ENCODE data around the gene SLC16A2. TPM values are rescaled to one million over a fixed set of nuclear protein-coding genes. Genes with fewer than 3 reads are reported as not detected.

The SLC16A2 gene
- polyA plus RNA-seq, 1 of the 3 experiments (the other 2 are of a cell fraction) = 10.9 TPM

DNA sequence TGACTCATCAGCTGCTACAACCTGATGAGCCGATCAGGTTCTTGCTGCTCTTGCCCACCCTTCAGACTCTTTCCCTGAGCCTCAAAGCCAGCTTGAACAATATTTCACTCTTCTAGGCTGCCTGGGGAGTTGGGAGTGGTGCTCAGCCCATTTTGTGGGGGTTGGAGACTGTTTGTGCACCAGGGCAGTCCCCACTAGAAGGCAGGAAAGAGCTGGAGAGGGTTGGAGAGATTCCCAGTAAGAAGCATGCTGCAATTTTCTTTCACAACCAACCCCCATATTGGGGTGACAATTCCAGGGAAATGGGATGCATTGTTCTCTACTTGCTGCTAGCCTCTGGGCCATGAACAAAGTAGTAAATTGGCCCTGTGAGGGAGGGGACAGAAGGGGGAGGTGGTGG, 44.1 kb downstream of the SLC16A2 start:
- Histone ChIP-seq H3K4me2 (no peak overlapping the region), H3K4me3 (ENCODE audit: low read depth in 2 of 2, low read length in 1 of 2) (no peak overlapping the region), H2AFZ (ENCODE audit: low read depth) (no peak overlapping the region), H3K36me3 (replicated peaks in 1 of 2; ENCODE audit: control insufficient read depth in 1 of 2, insufficient read depth in 2 of 2, low read length in 1 of 2) (no peaks in the 10 kb centered on the region), H4K20me1 (ENCODE audit: insufficient read depth) (no peaks in the 10 kb centered on the region), H3F3A (replicated peaks; ENCODE audit: insufficient read depth) (no peaks in the 10 kb centered on the region), H3K9ac (no peak overlapping the region), H3K79me2 (ENCODE audit: insufficient read depth) (no peaks in the 10 kb centered on the region), H3K27ac (ENCODE audit: low read depth in 2 of 2, low read length in 1 of 2) (no peak overlapping the region), H3K9me3 (no peaks in the 10 kb centered on the region), H3K27me3 (ENCODE audit: insufficient read depth) (no peaks in the 10 kb centered on the region), H3K4me1 (ENCODE audit: control insufficient read depth in 1 of 2, insufficient read depth in 2 of 2, low read depth in 1 of 2, low read length in 1 of 2) (no peaks in the 10 kb centered on the region), H3K9me2 (no peaks in the 10 kb centered on the region)
- CTCF ChIA-PET = no interaction called here
- DNase-seq = no peak
- TF ChIP-seq NRF1 (IDR thresholded peaks at IDR 0.05; ENCODE audit: low read depth, low read length) = no peak
- TF ChIP-seq FOXM1 (IDR thresholded peaks at IDR 0.05; ENCODE audit: low read depth) = no peak
- TF ChIP-seq, protein P1, sequence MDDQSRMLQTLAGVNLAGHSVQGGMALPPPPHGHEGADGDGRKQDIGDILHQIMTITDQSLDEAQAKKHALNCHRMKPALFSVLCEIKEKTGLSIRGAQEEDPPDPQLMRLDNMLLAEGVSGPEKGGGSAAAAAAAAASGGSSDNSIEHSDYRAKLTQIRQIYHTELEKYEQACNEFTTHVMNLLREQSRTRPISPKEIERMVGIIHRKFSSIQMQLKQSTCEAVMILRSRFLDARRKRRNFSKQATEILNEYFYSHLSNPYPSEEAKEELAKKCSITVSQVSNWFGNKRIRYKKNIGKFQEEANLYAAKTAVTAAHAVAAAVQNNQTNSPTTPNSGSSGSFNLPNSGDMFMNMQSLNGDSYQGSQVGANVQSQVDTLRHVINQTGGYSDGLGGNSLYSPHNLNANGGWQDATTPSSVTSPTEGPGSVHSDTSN (IDR thresholded peaks at IDR 0.05) = no peak
- TF ChIP-seq FOXJ3 (CRISPR knock-in tag; IDR thresholded peaks at IDR 0.05) = no peak
- TF ChIP-seq MXI1 (IDR thresholded peaks at IDR 0.05; ENCODE audit: low read depth, low read length) = no peak
- no peak for TF ChIP-seq FOSL2 (IDR thresholded peaks at IDR 0.05; ENCODE audit: borderline replicate concordance, low read depth)
- POLR2A ChIA-PET = no interaction called here
- WGBS (ENCODE audit: low lambda C conversion rate) = 0% methylated on average over 1 of the region's 1 CpG

GRCh38 chrX:74467656-74468055, 46.4 kb downstream of the SLC16A2 start:
- H2AFZ ChIP-seq (ENCODE audit: low read depth) = no peak overlapping the region
- H3F3A ChIP-seq (replicated peaks; ENCODE audit: insufficient read depth) = no peaks in the 10 kb centered on the region
- no peak overlapping the region for H3K27ac ChIP-seq (ENCODE audit: low read depth in 2 of 2, low read length in 1 of 2)
- H4K20me1 ChIP-seq (ENCODE audit: insufficient read depth) = no peaks in the 10 kb centered on the region
- H3K4me3 ChIP-seq (ENCODE audit: low read depth in 2 of 2, low read length in 1 of 2) = no peak overlapping the region
- H3K9ac ChIP-seq = no peak overlapping the region
- TF ChIP-seq POLR2AphosphoS5 (IDR thresholded peaks at IDR 0.05; ENCODE audit: low read depth, low read length) = no peak
- TF ChIP-seq TAF1 (IDR thresholded peaks at IDR 0.05; ENCODE audit: borderline replicate concordance, low read depth, low read length) = no peak
- TF ChIP-seq, protein P2, sequence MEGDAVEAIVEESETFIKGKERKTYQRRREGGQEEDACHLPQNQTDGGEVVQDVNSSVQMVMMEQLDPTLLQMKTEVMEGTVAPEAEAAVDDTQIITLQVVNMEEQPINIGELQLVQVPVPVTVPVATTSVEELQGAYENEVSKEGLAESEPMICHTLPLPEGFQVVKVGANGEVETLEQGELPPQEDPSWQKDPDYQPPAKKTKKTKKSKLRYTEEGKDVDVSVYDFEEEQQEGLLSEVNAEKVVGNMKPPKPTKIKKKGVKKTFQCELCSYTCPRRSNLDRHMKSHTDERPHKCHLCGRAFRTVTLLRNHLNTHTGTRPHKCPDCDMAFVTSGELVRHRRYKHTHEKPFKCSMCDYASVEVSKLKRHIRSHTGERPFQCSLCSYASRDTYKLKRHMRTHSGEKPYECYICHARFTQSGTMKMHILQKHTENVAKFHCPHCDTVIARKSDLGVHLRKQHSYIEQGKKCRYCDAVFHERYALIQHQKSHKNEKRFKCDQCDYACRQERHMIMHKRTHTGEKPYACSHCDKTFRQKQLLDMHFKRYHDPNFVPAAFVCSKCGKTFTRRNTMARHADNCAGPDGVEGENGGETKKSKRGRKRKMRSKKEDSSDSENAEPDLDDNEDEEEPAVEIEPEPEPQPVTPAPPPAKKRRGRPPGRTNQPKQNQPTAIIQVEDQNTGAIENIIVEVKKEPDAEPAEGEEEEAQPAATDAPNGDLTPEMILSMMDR (IDR thresholded peaks at IDR 0.05) = no peak
- TF ChIP-seq, protein P3, sequence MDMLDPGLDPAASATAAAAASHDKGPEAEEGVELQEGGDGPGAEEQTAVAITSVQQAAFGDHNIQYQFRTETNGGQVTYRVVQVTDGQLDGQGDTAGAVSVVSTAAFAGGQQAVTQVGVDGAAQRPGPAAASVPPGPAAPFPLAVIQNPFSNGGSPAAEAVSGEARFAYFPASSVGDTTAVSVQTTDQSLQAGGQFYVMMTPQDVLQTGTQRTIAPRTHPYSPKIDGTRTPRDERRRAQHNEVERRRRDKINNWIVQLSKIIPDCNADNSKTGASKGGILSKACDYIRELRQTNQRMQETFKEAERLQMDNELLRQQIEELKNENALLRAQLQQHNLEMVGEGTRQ (IDR thresholded peaks at IDR 0.05; ENCODE audit: borderline replicate concordance, low read depth, low read length) = no peak
- no peak for TF ChIP-seq RCOR1 (IDR thresholded peaks at IDR 0.05; ENCODE audit: low read length)
- TF ChIP-seq NRF1 (IDR thresholded peaks at IDR 0.05; ENCODE audit: low read depth, low read length) = no peak
- TF ChIP-seq FOSL2 (IDR thresholded peaks at IDR 0.05; ENCODE audit: borderline replicate concordance, low read depth) = no peak
- no peak for TF ChIP-seq YY1 (IDR thresholded peaks at IDR 0.05; ENCODE audit: low read depth)
- no peak for TF ChIP-seq SIN3A (IDR thresholded peaks at IDR 0.05; ENCODE audit: borderline replicate concordance, low read depth, low read length)
- no peak for TF ChIP-seq EP300 (IDR thresholded peaks at IDR 0.05; ENCODE audit: borderline replicate concordance in 1 of 2, low read depth in 1 of 2, low read length in 1 of 2)
- TF ChIP-seq IRF3 (IDR thresholded peaks at IDR 0.05; ENCODE audit: low read depth, low read length) = no peak
- TF ChIP-seq, protein P4, sequence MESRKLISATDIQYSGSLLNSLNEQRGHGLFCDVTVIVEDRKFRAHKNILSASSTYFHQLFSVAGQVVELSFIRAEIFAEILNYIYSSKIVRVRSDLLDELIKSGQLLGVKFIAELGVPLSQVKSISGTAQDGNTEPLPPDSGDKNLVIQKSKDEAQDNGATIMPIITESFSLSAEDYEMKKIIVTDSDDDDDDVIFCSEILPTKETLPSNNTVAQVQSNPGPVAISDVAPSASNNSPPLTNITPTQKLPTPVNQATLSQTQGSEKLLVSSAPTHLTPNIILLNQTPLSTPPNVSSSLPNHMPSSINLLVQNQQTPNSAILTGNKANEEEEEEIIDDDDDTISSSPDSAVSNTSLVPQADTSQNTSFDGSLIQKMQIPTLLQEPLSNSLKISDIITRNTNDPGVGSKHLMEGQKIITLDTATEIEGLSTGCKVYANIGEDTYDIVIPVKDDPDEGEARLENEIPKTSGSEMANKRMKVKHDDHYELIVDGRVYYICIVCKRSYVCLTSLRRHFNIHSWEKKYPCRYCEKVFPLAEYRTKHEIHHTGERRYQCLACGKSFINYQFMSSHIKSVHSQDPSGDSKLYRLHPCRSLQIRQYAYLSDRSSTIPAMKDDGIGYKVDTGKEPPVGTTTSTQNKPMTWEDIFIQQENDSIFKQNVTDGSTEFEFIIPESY (IDR thresholded peaks at IDR 0.05; ENCODE audit: borderline replicate concordance, low read depth) = no peak
- TF ChIP-seq TEAD4 (IDR thresholded peaks at IDR 0.05; ENCODE audit: borderline replicate concordance, insufficient read depth) = no peak
- TF ChIP-seq GATA2 (CRISPR knock-in tag; IDR thresholded peaks at IDR 0.05) = no peak
- TF ChIP-seq RFX5 (IDR thresholded peaks at IDR 0.05; ENCODE audit: low read length) = no peak
- no peak overlapping the region for H3K4me2 ChIP-seq
- POLR2A ChIA-PET = no interaction called here
- H3K9me2 ChIP-seq = no peaks in the 10 kb centered on the region
- no peaks in the 10 kb centered on the region for H3K9me3 ChIP-seq
- H3K27me3 ChIP-seq (ENCODE audit: insufficient read depth) = no peaks in the 10 kb centered on the region
- no peak for DNase-seq
- no peaks in the 10 kb centered on the region; the same call in 1 of the 2 replicates for H3K79me2 ChIP-seq (ENCODE audit: insufficient read depth)
- H3K4me1 ChIP-seq (ENCODE audit: control insufficient read depth in 1 of 2, insufficient read depth in 2 of 2, low read depth in 1 of 2, low read length in 1 of 2) = no peaks in the 10 kb centered on the region
- no peaks in the 10 kb centered on the region for H3K36me3 ChIP-seq (replicated peaks in 1 of 2; ENCODE audit: control insufficient read depth in 1 of 2, insufficient read depth in 2 of 2, low read length in 1 of 2)
- CTCF ChIA-PET = no interaction called here
